Stimulated activated CD4-positive, alpha-beta T cell treated with anti-CD3 and anti-CD28 coated beads, Interleukin-1b, Interleukin-23, amount 100 ng/mL, for 48 hours (primary cell): ENCODE data around the gene GSE1.

Source experiments
- DNase-seq: peaks from one replicate; pipeline ENCODE4 v3.0.0-alpha.2; 2020

The GSE1 gene

GRCh38 chr16:85664580-85665372 lies 51.7 kb downstream of the GSE1 start:
- DNase-seq: no peak

GRCh38 chr16:85665373-85665740 lies 52.2 kb downstream of the GSE1 start:
- no peak for DNase-seq

GRCh38 chr16:85665929-85666328 lies 52.8 kb downstream of the GSE1 start:
- DNase-seq: no peak

- DNase-seq: no peak
Measured at GRCh38 chr16:85667261-85667660, 54.1 kb downstream of the GSE1 start.

- DNase-seq: no peak
Measured at GRCh38 chr16:85667841-85668413, 54.8 kb downstream of the GSE1 start.

- DNase-seq: no peak
Measured at GRCh38 chr16:85668676-85669424, 55.7 kb downstream of the GSE1 start.

- no peak for DNase-seq
Measured at GRCh38 chr16:85670840-85671239, 57.7 kb downstream of the GSE1 start.

- DNase-seq: no peak
Measured at GRCh38 chr16:85673529-85674417, 60.7 kb downstream of the GSE1 start.

- DNase-seq: no peak
Measured at GRCh38 chr16:85674418-85674755, 61.3 kb downstream of the GSE1 start.

- DNase-seq: no peak
Measured at GRCh38 chr16:85674828-85675227, 61.7 kb downstream of the GSE1 start.

- no peak for DNase-seq
Measured at GRCh38 chr16:85675251-85675874, 62.2 kb downstream of the GSE1 start.

GRCh38 chr16:85676466-85676865 lies 63.3 kb downstream of the GSE1 start:
- no peak for DNase-seq

- no peak for DNase-seq
Measured at GRCh38 chr16:85677383-85677967, 64.4 kb downstream of the GSE1 start.

GRCh38 chr16:85678016-85678415 lies 64.9 kb downstream of the GSE1 start:
- no peak for DNase-seq

GRCh38 chr16:85678821-85679220 lies 65.7 kb downstream of the GSE1 start:
- no peak for DNase-seq

GRCh38 chr16:85679870-85680269 lies 66.7 kb downstream of the GSE1 start:
- DNase-seq: no peak

- no peak for DNase-seq
Measured at GRCh38 chr16:85680352-85680944, 67.3 kb downstream of the GSE1 start.

GRCh38 chr16:85681255-85681654 lies 68.1 kb downstream of the GSE1 start:
- DNase-seq: no peak

- no peak for DNase-seq
Measured at GRCh38 chr16:85682516-85682915, 69.4 kb downstream of the GSE1 start.

GRCh38 chr16:85683363-85683762 lies 70.2 kb downstream of the GSE1 start:
- DNase-seq: no peak

- no peak for DNase-seq
Measured at GRCh38 chr16:85685251-85685650, 72.1 kb downstream of the GSE1 start.
